Gastroesophageal sphincter (tissue), 4 donors: Measurements from ENCODE around the gene PALD1. TPM values are rescaled to one million over a fixed set of nuclear protein-coding genes. Genes with fewer than 3 reads are reported as not detected.

Experiments
- ATAC-seq: fragments of 150-250 bp; one replicate; pipeline ENCODE4 v1.9.1; 2016; ENCODE audit warnings: mild to moderate bottlenecking, moderate library complexity
- H3K27ac ChIP-seq, 4 donors: fragments of 200-600 bp; sonication (generic) in 3 of 4; 1 replicate in 3 of 4; 2 replicates in 1 of 4; pipeline ENCODE4 v1.5.1; 2016 to 2019
- H3K27me3 ChIP-seq: fragments of 200-600 bp; sonication (generic); one replicate; pipeline ENCODE4 v1.5.1; 2019
- H3K36me3 ChIP-seq, 2 donors: fragments of 200-600 bp; sonication (generic); one replicate each; pipeline ENCODE4 v1.5.1; 2019; ENCODE audit warnings: control low read depth in 1 of 2
- H3K4me1 ChIP-seq, 3 donors: fragments of 200-600 bp; sonication (generic); 1 replicate in 2 of 3; 2 replicates in 1 of 3; pipeline ENCODE4 v1.5.1; 2016 to 2019; ENCODE audit warnings: control low read depth in 2 of 3
- H3K4me3 ChIP-seq, 2 donors: fragments of 200-600 bp; sonication (generic); one replicate each; pipeline ENCODE4 v1.5.1; 2019; ENCODE audit warnings: mild to moderate bottlenecking in 1 of 2, moderate library complexity in 1 of 2
- H3K9me3 ChIP-seq, 3 donors: fragments of 200-600 bp; sonication (generic); one replicate each; pipeline ENCODE4 v1.5.1; 2017 to 2019; ENCODE audit warnings: control low read depth in 2 of 3
- CTCF ChIP-seq, 4 experiments: fragments of 200-600 bp in 2 of 4; fragments of 450-650 bp in 2 of 4; sonication (generic) in 1 of 4; IDR thresholded peaks; one replicate each; pipeline ENCODE4 v1.5.1; 2017 to 2019; ENCODE audit warnings: antibody characterized with exemption in 4 of 4, mild to moderate bottlenecking in 2 of 4, moderate library complexity in 2 of 4
- EP300 ChIP-seq: sonication (generic); formaldehyde crosslinking; IDR thresholded peaks from one replicate; pipeline ENCODE4 v1.6.1; 2017; ENCODE audit warnings: antibody characterized with exemption, mild to moderate bottlenecking
- POLR2A ChIP-seq, 2 donors: fragments of 450-650 bp; IDR thresholded peaks; one replicate each; pipeline ENCODE4 v1.6.1; 2017; ENCODE audit warnings: antibody characterized with exemption in 2 of 2, mild to moderate bottlenecking in 2 of 2, moderate library complexity in 1 of 2
- POLR2AphosphoS5 ChIP-seq: sonication (generic); formaldehyde crosslinking; IDR thresholded peaks from one replicate; pipeline ENCODE4 v1.6.1; 2017; ENCODE audit warnings: antibody characterized with exemption
- WGBS, 2 donors: methylation state at CpG; one replicate each; pipeline ENCODE4 v1.1.5; 2018; ENCODE audit warnings: low coverage in 1 of 2; 5-methylcytosine and 5-hydroxymethylcytosine counted together
- total RNA-seq, 4 donors: library from RNA; depleted of rRNA; stranded (reverse); fragments of >200 nt; gene quantifications; one replicate each; pipeline ENCODE4 v1.1.0, GENCODE V29; 2016

Gene PALD1
- total RNA-seq, 4 donors from 2014 or later, result 12.5 to 19.8 (median 14.7) TPM

DNA sequence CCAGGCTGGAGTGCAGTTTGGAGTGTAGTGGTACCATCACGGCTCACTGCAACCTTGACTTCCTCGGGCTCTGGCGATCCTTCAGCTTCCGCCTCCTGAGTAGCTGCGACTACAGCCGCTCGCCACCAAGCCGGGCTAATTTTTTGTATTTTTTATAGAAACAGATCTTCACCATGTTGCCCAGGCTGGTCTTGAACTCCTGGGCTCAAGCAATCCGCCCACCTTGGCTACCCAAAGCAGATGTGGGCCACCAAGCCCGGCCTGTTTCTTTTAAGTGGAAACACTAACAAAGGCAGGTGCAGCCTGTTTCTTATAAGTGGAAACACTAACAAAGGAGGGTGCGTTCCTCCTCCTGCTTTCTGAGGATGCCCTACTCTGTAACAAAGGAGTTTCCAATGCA lies 105.8 kb downstream of the PALD1 start:
- ATAC-seq, result no peak
- Histone ChIP-seq H3K4me1 (peaks cover 0 to 2% (median 0%) of the 10 kb centered on the region in 3 donors), H3K27me3 (no peaks in the 10 kb centered on the region), H3K9me3 (no peaks in the 10 kb centered on the region), H3K4me3 (no peak overlapping the region), H3K27ac (no peak overlapping the region), H3K36me3 (no peaks in the 10 kb centered on the region)
- TF ChIP-seq EP300, result no peak
- TF ChIP-seq POLR2AphosphoS5, result no peak
- TF ChIP-seq CTCF (IDR thresholded peaks at IDR 0.05), result no peak
- TF ChIP-seq POLR2A (IDR thresholded peaks at IDR 0.05), result no peak
- 100% methylated on average over 1 to 2 of the region's 11 CpGs for WGBS, 2 donors

DNA sequence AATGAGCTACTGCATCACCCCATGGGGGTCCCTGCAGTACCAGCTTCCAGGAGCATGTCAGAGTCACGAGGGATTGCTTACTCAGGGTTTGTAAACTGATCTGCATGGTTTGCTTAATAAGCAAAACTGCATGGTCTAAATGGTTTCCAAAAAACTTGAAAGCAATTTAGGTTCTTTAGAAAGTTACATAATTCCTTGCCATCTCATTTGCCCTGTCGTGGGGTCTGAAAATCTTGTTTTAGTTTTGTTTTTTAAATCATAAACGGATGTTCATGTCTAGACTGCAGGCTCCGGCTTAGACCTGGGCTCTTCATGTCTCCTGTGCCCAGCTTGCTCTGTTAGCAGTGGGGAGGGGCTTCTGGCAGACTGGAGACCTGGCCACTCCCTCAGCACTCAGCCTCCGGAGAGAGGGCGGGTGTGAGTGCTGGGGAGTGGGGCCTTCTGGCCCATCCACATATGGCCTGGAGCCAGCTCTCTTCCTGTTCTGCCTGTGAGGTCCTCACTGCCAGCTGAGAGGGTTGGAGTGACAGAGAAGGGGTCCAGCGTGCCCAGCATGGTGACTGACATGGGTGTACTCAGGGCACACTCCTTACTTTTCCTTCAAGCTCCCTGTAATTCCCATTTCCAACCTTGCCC lies 106.5 kb downstream of the PALD1 start:
- no peak overlapping the region for H3K4me3 ChIP-seq
- H3K36me3 ChIP-seq, result no peaks in the 10 kb centered on the region
- H3K4me1 ChIP-seq, result peaks cover 0 to 8% (median 0%) of the 10 kb centered on the region in 3 donors
- 50 to 100% methylated on average over 1 to 4 of the region's 7 CpGs for WGBS, 2 donors
- H3K27me3 ChIP-seq, result no peaks in the 10 kb centered on the region
- H3K27ac ChIP-seq, result no peak overlapping the region
- no peak for ATAC-seq
- no peak for TF ChIP-seq EP300
- TF ChIP-seq POLR2A (IDR thresholded peaks at IDR 0.05), result no peak
- no peak for TF ChIP-seq POLR2AphosphoS5
- TF ChIP-seq CTCF (IDR thresholded peaks at IDR 0.05), result no peak
- no peaks in the 10 kb centered on the region for H3K9me3 ChIP-seq

GRCh38 chr10:70585578-70586169 lies 107.1 kb downstream of the PALD1 start:
- Histone ChIP-seq H3K4me1 (peaks cover 0 to 9% (median 0%) of the 10 kb centered on the region in 3 donors), H3K4me3 (no peak overlapping the region), H3K27me3 (no peaks in the 10 kb centered on the region), H3K9me3 (no peaks in the 10 kb centered on the region), H3K36me3 (no peaks in the 10 kb centered on the region), H3K27ac (no peak overlapping the region)
- 65 to 100% methylated on average over 1 to 4 of the region's 8 CpGs for WGBS, 2 donors
- no peak for ATAC-seq
- TF ChIP-seq EP300 (no peak), CTCF (IDR thresholded peaks at IDR 0.05) (no peak), POLR2A (IDR thresholded peaks at IDR 0.05) (no peak), POLR2AphosphoS5 (no peak)

GRCh38 chr10:70586348-70586930 lies 107.9 kb downstream of the PALD1 start:
- no peak overlapping the region for H3K4me3 ChIP-seq
- no peak for ATAC-seq
- H3K9me3 ChIP-seq, result no peaks in the 10 kb centered on the region
- no peaks in the 10 kb centered on the region for H3K36me3 ChIP-seq
- no peak overlapping the region for H3K27ac ChIP-seq
- no peaks in the 10 kb centered on the region for H3K27me3 ChIP-seq
- WGBS, 2 donors, result 81 to 100% methylated on average over 1 to 5 of the region's 8 CpGs
- TF ChIP-seq CTCF (IDR thresholded peaks at IDR 0.05) (no peak), EP300 (no peak), POLR2AphosphoS5 (no peak), POLR2A (IDR thresholded peaks at IDR 0.05) (no peak)
- peaks cover 0 to 9% (median 0%) of the 10 kb centered on the region in 3 donors for H3K4me1 ChIP-seq
